GM21528 (cell line): ENCODE results near the gene ROPN1L.

ENCODE experiments used
- ATAC-seq: cut with Tn5 transposase; IDR thresholded peaks from one replicate; pipeline ENCODE4 v1.9.1; 2021; ENCODE audit warnings: mild to moderate bottlenecking, moderate library complexity; ENCODE audit not compliant: unreplicated experiment, low FRiP score

Gene ROPN1L

GRCh38 chr5:10427201-10427600, 14.5 kb upstream of the ROPN1L start:
- no peak for ATAC-seq

- no peak for ATAC-seq
Observed at GRCh38 chr5:10427978-10428377, 13.7 kb upstream of the ROPN1L start.

GRCh38 chr5:10431415-10431814, 10.3 kb upstream of the ROPN1L start:
- no peak for ATAC-seq

GRCh38 chr5:10432059-10433008, 9.3 kb upstream of the ROPN1L start:
- ATAC-seq = no peak

GRCh38 chr5:10434392-10434791, 7.3 kb upstream of the ROPN1L start:
- no peak for ATAC-seq

GRCh38 chr5:10438301-10438700, 3.4 kb upstream of the ROPN1L start:
- ATAC-seq = no peak

GRCh38 chr5:10439692-10440091, 2.0 kb upstream of the ROPN1L start:
- no peak for ATAC-seq

GRCh38 chr5:10440367-10440990, 1.2 kb upstream of the ROPN1L start:
- ATAC-seq = no peak

- peak; percentile 53 for ATAC-seq
Observed at GRCh38 chr5:10441992-10442435, 335 bp downstream of the ROPN1L start.

GRCh38 chr5:10442576-10442975, 897 bp downstream of the ROPN1L start:
- no peak for ATAC-seq

- no peak for ATAC-seq
Observed at GRCh38 chr5:10445352-10445751, 3.7 kb downstream of the ROPN1L start.

GRCh38 chr5:10446490-10446889, 4.8 kb downstream of the ROPN1L start:
- ATAC-seq = no peak

- ATAC-seq = no peak
Observed at GRCh38 chr5:10447041-10447440, 5.4 kb downstream of the ROPN1L start.

- ATAC-seq = no peak
Observed at GRCh38 chr5:10448754-10449360, 7.2 kb downstream of the ROPN1L start.

- ATAC-seq = no peak
Observed at GRCh38 chr5:10451137-10451824, 9.6 kb downstream of the ROPN1L start.

GRCh38 chr5:10452768-10453331, 11.2 kb downstream of the ROPN1L start:
- no peak for ATAC-seq

- no peak for ATAC-seq
Observed at GRCh38 chr5:10453545-10453944, 11.9 kb downstream of the ROPN1L start.

- no peak for ATAC-seq
Observed at GRCh38 chr5:10454591-10455276, 13.1 kb downstream of the ROPN1L start.

GRCh38 chr5:10455277-10455670, 13.6 kb downstream of the ROPN1L start:
- no peak for ATAC-seq
